Central memory CD8-positive, alpha-beta T cell (primary cell): ENCODE measurements around the gene HPSE2.
A peak's percentile ranks its signal among the peaks of the same experiment; 100 is the strongest.

ENCODE experiments used
- ATAC-seq: fragments of 150-1000 bp; cut with Tn5 transposase; replicated peaks from 2 replicates; pipeline ENCODE4 v1.10.0; 2022; ENCODE audit warnings: mild to moderate bottlenecking, moderate FRiP score, moderate number of reproducible peaks; ENCODE audit not compliant: poor library complexity, severe bottlenecking; ENCODE audit errors: extremely low read depth
- DNase-seq, 2 donors: peaks; one replicate each; pipeline ENCODE4 v3.0.0; 2021; ENCODE audit warnings: low spot score in 2 of 2
- H3K27ac Mint-ChIP-seq: one replicate; pipeline ENCODE4 v1.8.0; 2022; ENCODE audit warnings: low read depth, mild to moderate bottlenecking, moderate library complexity, mixed read lengths
- H3K27me3 Mint-ChIP-seq: one replicate; pipeline ENCODE4 v1.8.0; 2022; ENCODE audit warnings: mixed read lengths
- H3K36me3 Mint-ChIP-seq: one replicate; pipeline ENCODE4 v1.8.0; 2022; ENCODE audit warnings: mild to moderate bottlenecking, moderate library complexity, mixed read lengths; ENCODE audit not compliant: insufficient read depth
- H3K4me1 Mint-ChIP-seq: one replicate; pipeline ENCODE4 v1.8.0; 2022; ENCODE audit warnings: mixed read lengths
- H3K4me3 Mint-ChIP-seq: one replicate; pipeline ENCODE4 v1.8.0; 2022; ENCODE audit warnings: mild to moderate bottlenecking, moderate library complexity, mixed read lengths
- H3K9me3 Mint-ChIP-seq: one replicate; pipeline ENCODE4 v1.8.0; 2022; ENCODE audit warnings: mixed read lengths

HPSE2 gene

DNA sequence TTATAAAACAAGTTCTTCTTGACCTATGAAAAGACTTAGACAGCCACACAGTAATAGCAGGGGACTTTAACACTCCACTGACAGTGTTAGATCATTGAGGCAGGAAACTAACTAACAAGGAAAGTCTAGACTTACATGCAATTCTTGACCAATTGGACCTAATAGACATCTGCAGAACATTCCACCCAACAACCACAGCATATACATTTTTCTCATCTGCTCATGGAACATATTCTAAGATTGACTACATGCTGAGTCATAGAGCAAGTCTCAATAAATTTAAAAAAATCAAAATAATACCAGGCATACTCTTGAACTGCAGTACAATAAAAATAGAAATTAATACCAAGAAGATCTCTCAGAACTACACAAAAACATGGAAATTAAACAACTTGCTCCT lies 569.4 kb downstream of the HPSE2 start:
- H3K27me3 Mint-ChIP-seq = peaks cover 44% of the 10 kb centered on the region
- no peak overlapping the region for H3K27ac Mint-ChIP-seq
- H3K36me3 Mint-ChIP-seq = peaks cover 2% of the 10 kb centered on the region
- no peaks in the 10 kb centered on the region for H3K4me1 Mint-ChIP-seq
- H3K4me3 Mint-ChIP-seq = no peak overlapping the region
- no peaks in the 10 kb centered on the region for H3K9me3 Mint-ChIP-seq
- ATAC-seq (no peak), DNase-seq (no peak)

DNA sequence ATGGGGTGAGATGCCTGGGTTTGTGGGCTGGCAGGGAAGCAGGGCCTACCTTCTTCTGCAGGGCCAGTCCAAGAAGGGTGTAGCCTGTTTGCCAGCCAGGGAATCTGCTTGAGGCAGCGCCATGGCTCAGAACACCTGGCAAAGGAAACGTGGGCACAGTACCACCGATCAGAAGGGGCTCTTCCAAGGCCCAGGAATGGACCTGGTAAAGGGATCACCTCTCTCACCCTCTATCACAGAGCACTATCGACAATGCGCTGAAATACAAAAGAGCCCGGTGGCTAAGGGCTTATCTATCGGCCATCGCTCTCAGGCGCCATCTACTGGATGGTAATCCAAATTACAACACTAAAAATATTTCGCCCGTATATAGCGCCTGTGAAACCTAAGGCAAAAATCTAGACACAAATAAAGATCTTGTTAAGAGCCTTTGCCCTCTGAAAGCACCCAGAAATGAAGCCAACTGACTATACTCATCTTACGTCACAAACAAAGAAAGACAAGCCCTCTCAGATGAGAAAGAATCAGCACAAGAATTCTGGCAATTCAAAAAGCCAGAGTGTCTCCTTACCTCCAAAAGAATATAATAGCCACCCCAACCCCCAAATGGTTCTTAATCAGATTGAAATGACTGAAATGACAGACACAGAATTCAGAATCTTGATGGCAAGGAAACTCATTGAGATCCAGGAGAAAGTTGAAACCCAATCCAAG lies 571.2 kb downstream of the HPSE2 start:
- H3K27me3 Mint-ChIP-seq = peaks cover 44% of the 10 kb centered on the region
- H3K9me3 Mint-ChIP-seq = no peaks in the 10 kb centered on the region
- H3K36me3 Mint-ChIP-seq = peaks cover 2% of the 10 kb centered on the region
- no peak overlapping the region for H3K4me3 Mint-ChIP-seq
- no peaks in the 10 kb centered on the region for H3K4me1 Mint-ChIP-seq
- ATAC-seq = no peak
- DNase-seq = peak; percentile 12 to 19
- no peak overlapping the region for H3K27ac Mint-ChIP-seq

DNA sequence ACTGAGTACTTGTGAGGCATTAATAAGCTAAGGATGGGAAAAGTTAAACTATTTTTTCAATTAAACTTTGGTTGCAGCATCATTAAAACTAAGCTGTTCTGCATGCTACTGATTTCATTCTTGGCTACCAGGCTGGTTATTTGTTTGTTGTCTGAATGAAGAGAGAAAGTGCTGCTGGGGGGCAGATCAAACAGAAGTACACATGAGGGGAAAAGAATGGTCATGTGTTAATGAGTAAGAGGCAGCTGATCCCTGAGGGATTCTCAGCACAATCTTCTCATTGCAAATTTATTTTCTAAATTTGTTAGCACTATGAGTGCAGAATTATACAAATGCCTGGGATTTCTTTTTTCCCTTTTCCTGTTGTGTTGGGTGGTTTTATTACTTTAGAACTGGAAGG lies 575.7 kb downstream of the HPSE2 start:
- Mint-ChIP-seq H3K27me3 (peaks cover 22% of the 10 kb centered on the region), H3K4me1 (no peaks in the 10 kb centered on the region), H3K4me3 (no peak overlapping the region), H3K9me3 (no peaks in the 10 kb centered on the region), H3K27ac (no peak overlapping the region), H3K36me3 (peaks cover 2% of the 10 kb centered on the region)
- ATAC-seq (no peak), DNase-seq (no peak)

DNA sequence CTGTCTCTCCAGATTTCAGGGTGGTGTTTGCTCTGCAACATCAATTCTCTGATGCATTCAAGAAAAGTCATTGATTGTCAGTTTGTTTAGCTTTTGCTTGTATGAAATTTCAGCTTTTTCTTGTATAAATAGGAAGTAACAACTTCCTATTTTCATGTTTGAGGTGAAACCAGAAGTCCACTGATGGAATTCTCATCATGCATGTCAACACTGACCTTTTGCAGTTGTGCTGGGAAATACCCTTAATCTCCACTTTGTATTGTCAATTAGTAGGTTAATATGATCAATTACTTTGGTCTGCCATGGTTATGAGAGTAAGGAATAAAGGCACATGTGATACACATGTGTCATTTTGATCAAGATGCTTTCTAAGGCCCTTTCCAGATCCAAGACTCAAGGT lies 580.2 kb downstream of the HPSE2 start:
- DNase-seq = no peak
- H3K4me1 Mint-ChIP-seq = no peaks in the 10 kb centered on the region
- H3K27ac Mint-ChIP-seq = no peak overlapping the region
- ATAC-seq = no peak
- no peaks in the 10 kb centered on the region for H3K36me3 Mint-ChIP-seq
- no peaks in the 10 kb centered on the region for H3K9me3 Mint-ChIP-seq
- H3K4me3 Mint-ChIP-seq = no peak overlapping the region
- H3K27me3 Mint-ChIP-seq = peaks cover 48% of the 10 kb centered on the region

DNA sequence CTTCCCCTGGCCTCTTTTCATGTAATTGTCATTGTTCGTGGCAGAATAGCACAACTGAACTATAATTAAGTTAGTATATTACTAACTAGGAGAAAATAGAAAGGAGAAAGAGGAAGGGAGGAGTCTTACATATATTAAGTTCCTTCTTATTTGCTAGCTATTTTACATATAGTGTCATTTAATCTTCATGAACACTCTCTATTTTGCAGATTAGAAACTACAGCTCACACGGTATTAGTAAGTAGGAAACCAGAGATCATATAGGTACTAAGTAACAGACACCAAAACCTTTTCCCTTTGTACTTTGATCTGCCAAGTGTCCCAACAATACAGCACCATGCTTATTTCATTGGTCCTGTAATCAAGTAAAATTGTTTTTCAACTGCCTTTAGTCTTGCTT lies 586.5 kb downstream of the HPSE2 start:
- Mint-ChIP-seq H3K4me3 (no peak overlapping the region), H3K36me3 (no peaks in the 10 kb centered on the region), H3K9me3 (no peaks in the 10 kb centered on the region), H3K27ac (no peak overlapping the region), H3K4me1 (no peaks in the 10 kb centered on the region), H3K27me3 (peaks cover 51% of the 10 kb centered on the region)
- no peak for ATAC-seq
- DNase-seq = no peak

DNA sequence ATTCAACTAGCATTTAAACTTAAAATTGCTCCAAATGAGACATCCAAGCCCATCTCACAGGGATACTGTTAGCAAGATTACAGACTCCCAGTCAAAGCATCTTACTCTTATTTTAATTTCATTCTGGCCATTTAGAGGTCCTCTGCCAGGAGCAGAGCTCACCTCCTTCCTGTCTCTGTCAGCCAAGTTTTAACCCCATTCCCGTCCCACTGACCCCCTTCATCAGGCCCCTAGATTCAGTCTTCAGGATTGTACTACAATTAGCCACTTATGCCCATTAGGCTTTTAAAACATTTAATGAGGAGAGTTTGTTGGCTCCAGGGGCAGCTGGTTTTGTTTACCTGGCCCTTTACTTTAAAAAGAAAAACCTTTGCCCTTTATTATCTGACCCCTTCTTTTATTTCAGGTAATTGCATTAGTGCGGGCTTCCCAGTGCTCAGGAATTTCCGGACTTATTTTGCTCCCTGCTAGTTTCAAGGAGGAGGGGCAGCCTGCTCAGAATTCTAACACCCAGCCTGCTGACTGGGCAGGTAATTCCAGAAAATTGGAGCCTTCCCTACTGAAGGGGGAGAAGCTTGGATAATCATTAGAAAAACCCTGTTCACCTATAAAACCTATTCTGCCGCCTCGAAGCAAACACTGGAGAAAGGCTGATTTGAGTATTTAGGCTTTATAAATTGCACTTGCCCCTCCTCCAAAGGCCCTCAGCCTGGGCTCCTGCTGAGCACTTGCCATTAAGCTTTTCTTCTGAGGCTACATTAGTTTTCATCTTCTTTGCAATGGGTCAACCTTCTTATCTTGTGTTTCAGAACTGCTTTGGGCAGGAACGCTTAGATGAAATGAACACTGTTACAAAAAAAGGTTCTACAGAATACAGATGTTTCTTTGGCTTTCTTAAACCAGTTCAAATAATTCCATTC lies 588.4 kb downstream of the HPSE2 start:
- no peak overlapping the region for H3K27ac Mint-ChIP-seq
- ATAC-seq (no peak), DNase-seq (no peak)
- no peaks in the 10 kb centered on the region for H3K4me1 Mint-ChIP-seq
- H3K27me3 Mint-ChIP-seq = peaks cover 37% of the 10 kb centered on the region
- H3K4me3 Mint-ChIP-seq = no peak overlapping the region
- no peaks in the 10 kb centered on the region for H3K36me3 Mint-ChIP-seq
- H3K9me3 Mint-ChIP-seq = no peaks in the 10 kb centered on the region

DNA sequence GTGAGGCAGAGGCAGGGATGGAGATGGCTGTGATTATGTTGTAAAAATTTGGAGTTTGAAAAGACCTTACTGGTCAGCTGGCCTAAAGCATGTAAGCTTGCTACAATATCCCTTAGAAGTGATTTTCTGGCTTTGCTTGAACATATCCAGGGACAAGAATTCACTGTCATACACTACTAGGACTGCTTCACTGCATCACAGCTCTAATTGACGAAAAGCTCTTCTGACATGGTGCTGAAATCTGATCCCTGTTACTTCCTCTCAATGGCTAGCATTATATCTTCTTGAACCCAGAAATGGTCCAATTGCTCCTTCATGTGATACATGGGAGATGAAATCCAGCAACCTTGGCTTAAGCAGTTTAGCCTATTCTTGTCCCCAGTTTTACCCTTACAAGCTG lies 591.2 kb downstream of the HPSE2 start:
- Mint-ChIP-seq H3K36me3 (no peaks in the 10 kb centered on the region), H3K4me3 (no peak overlapping the region), H3K27ac (no peak overlapping the region), H3K9me3 (no peaks in the 10 kb centered on the region), H3K27me3 (peaks cover 34% of the 10 kb centered on the region), H3K4me1 (no peaks in the 10 kb centered on the region)
- DNase-seq (no peak), ATAC-seq (no peak)

DNA sequence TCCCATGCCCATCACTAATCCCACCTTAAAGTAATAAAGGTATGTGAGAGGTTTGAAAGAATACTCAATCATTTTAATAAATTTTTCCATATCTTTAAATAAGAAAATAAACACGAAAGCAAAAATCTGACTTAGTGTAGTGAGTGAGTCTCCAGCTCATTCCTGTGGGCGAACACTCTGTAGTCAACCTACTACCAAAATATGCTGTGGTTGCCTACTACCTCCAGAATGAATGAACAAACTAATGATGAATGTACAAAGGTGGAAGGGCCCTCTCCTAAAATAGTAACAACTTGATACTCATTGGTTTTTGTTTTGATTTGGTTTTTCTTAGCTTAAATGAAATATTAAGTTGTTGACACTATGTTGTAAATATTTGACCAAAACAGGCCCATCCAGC lies 593.4 kb downstream of the HPSE2 start:
- H3K27me3 Mint-ChIP-seq = peaks cover 36% of the 10 kb centered on the region
- H3K4me1 Mint-ChIP-seq = no peaks in the 10 kb centered on the region
- H3K36me3 Mint-ChIP-seq = no peaks in the 10 kb centered on the region
- DNase-seq (no peak), ATAC-seq (no peak)
- H3K27ac Mint-ChIP-seq = no peak overlapping the region
- H3K4me3 Mint-ChIP-seq = no peak overlapping the region
- no peaks in the 10 kb centered on the region for H3K9me3 Mint-ChIP-seq

DNA sequence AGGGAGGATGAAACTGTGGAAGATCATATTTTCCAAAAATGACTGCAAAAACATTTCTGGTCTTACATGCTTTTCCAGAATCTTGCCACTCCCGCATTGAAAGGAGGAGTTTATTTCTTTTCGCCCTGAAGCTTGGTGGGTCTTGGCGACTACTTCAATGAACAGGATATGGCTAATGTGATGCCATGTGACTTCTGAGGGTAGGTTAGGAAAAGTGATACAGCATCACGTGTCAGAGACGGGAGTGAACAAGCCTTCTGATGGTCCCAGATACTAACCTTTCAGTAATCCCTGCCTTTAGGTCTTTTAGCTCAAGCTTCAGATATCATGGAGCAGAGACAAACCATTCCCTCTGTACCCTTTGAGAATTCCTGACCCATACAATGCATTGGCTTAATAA lies 596.7 kb downstream of the HPSE2 start:
- ATAC-seq = no peak
- no peaks in the 10 kb centered on the region for H3K4me1 Mint-ChIP-seq

DNA sequence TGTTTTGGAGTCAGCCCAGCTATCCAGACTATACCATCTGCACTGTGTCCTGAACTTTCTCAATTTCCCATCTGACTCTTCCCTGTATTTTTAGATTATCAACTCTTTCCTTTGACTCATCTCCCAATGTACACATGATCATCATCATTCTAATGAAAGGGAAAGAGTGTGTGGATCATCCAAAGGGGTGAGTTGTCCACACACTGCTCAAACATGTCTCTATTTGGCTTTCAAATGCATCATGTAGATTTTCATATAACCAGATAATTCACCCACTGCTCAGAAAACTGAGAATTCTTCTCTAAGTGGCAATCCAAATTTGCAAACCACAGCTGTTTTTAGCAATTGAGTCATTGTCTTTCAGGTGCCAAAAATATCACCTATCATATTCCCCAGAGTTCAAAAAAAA lies 598.7 kb downstream of the HPSE2 start:
- no peak for ATAC-seq
- DNase-seq = no peak

More for the DNA sequence above, 596.7 kb downstream of the HPSE2 start:
- H3K4me3 Mint-ChIP-seq = no peak overlapping the region
- H3K27me3 Mint-ChIP-seq = peaks cover 35% of the 10 kb centered on the region
- no peak overlapping the region for H3K27ac Mint-ChIP-seq
- no peak for DNase-seq
- H3K9me3 Mint-ChIP-seq = no peaks in the 10 kb centered on the region
- no peaks in the 10 kb centered on the region for H3K36me3 Mint-ChIP-seq

DNA sequence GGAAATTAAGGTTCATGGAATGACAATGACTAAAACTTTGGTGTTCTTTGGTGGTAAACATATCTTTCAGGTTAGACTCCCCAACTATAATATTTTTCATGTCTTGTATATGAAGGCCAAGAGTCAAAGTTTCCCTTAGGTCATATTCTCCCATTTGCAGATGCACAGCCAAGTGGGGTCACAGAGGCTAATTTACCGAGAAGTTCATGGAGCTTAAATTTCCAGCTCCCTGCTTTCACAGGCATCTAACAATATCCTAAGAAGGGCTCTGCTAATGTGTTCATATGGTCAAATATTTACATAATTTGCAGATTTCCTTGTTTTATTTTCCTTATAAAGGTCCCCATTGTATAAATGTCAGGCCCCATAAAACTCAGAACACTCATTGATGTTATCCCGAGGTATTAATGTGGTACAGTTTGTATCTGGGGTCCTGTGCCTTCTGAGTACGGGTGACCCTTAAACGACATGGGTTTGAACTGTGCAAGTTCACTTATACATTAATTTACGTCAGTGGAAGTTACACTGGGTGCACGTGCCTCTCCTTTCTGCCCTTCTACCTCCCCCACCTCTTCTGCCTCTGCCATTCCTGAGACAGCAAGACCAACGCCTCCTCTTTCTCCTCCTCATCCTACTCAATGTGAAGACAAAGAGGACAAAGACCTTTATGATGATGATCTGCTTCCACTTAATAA lies 603.0 kb downstream of the HPSE2 start:
- no peak for DNase-seq
- Mint-ChIP-seq H3K27me3 (peaks cover 47% of the 10 kb centered on the region), H3K9me3 (no peaks in the 10 kb centered on the region), H3K4me1 (no peaks in the 10 kb centered on the region), H3K27ac (no peak overlapping the region), H3K36me3 (no peaks in the 10 kb centered on the region), H3K4me3 (no peak overlapping the region)
- ATAC-seq = no peak

More for the DNA sequence above, 598.7 kb downstream of the HPSE2 start:
- H3K9me3 Mint-ChIP-seq = no peaks in the 10 kb centered on the region
- H3K4me1 Mint-ChIP-seq = no peaks in the 10 kb centered on the region
- no peak overlapping the region for H3K4me3 Mint-ChIP-seq
- H3K36me3 Mint-ChIP-seq = no peaks in the 10 kb centered on the region
- H3K27me3 Mint-ChIP-seq = peaks cover 47% of the 10 kb centered on the region
- H3K27ac Mint-ChIP-seq = no peak overlapping the region

DNA sequence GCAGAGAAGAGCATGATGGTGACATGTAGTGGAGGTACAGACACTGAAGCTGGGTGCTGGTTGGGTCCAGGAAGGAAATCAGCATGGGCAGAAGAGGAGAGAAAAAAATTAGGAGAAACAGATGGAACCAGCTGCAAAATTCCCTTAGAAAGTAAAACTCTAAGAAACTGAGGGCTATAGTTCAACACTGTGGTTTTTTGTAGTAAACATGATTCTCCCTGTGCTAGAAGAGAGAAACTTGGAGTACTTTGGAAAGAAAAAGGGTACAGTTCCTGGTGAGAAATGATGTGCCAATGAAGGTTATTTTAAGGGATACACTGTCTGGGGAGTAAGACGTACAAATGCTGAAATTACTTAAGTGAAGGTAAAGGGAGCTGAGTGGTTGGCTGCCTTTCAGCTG lies 607.4 kb downstream of the HPSE2 start:
- ATAC-seq = no peak

More for the DNA sequence above, 607.4 kb downstream of the HPSE2 start:
- Mint-ChIP-seq H3K4me3 (no peak overlapping the region), H3K27ac (no peak overlapping the region), H3K4me1 (no peaks in the 10 kb centered on the region), H3K36me3 (no peaks in the 10 kb centered on the region), H3K27me3 (peaks cover 12% of the 10 kb centered on the region), H3K9me3 (no peaks in the 10 kb centered on the region)
- no peak for DNase-seq
